T-helper 2 cell (primary cell): ENCODE results near the gene ARHGAP30.

Experiments
- DNase-seq, 5 experiments: peaks; one replicate each; pipeline versions ENCODE4 v3.0.0 to v3.0.0-alpha.2; 2012 to 2022

Gene ARHGAP30

DNA sequence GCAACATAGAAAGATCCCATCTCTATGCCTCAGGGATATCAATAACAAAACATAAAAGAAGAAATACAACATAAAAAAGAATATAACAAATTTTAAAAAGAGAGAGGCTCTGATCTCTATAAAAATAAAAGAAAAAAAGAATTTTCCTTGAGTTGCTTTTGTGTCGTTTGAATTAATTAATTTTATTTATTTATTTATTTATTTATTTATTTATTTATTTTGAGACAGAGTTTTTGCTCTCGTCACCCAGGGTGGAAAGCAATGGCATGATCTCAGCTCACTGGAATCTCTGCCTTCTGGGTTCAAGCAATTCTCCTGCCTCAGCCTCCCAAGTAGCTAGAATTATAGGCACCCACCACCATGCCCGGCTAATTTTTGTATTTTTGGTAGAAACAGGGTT, 57.3 kb downstream of the ARHGAP30 start:
- no peak for DNase-seq

DNA sequence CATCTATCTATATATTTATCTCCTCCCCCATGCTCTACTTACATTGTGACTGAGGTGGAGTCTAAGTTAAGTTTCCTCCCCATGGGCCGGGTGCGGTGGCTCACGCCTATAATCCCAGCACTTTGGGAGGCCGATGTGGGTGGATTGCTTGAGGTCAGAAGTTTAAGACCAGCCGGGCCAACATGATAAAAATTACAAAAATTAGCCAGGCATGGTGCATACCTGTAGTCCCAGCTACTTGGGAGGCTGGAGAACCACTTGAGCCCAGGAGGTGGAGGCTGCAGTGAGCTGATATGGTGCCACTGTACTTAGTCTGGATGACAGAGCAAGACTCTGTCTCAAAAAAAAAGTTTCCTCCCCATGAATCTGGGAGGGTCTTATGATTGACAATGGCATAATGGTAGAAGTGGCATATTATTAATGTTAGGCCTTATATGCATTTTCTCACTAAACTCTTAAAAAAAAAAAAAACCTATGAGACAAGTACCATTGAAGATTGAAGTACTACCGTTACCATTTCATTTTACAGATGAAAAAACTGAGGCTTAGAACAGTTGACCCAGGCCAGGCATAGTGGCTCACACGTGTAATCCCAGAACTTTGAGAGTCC, 60.0 kb downstream of the ARHGAP30 start:
- DNase-seq = no peak

DNA sequence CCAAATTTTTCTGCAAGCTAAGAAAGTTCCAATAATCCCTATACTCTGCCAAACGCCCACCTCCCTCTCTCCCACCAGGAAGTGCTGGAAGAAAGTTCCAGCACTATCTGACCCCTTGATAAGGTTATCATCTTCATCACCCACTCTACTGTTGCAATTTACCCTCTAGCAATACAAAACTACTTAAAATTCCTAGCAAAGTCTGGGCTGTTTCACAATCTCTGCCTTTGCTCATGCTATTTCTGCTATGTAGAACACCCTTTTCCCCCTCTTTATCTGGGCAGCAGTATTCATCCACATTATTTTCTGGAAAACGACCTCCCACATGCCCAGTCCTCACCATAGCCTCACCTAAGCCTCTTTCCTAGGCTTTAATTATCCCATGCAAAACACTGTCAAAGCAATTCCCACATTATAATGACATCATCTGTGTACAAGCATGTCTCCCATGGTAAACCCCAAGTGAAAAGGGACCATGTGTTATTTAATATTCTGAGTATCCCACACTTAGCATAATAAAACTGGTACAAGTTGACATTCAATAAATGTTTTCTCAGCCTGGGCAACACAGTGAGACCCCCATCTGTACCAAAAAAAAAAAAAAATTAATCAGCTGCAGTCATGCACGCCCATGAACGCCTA, 60.7 kb downstream of the ARHGAP30 start:
- no peak for DNase-seq

DNA sequence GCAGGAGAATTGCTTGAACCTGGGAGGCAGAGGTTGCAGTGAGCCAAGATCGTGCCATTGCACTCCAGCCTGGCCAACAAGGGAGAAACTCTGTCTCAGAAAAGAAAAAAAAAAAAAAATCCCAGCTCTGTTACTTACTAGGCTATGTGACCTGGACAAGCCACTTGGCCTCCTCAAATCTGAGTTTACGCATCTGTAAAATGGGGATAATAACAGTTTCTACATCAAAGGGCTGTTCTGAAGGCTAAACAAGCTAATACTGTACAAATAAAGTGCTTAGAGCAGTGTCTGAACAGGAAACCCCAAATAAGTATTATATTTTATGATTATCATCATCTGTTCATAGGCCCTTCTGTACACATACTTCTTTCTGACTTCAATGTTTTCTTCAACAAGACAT, 62.3 kb downstream of the ARHGAP30 start:
- DNase-seq = no peak

DNA sequence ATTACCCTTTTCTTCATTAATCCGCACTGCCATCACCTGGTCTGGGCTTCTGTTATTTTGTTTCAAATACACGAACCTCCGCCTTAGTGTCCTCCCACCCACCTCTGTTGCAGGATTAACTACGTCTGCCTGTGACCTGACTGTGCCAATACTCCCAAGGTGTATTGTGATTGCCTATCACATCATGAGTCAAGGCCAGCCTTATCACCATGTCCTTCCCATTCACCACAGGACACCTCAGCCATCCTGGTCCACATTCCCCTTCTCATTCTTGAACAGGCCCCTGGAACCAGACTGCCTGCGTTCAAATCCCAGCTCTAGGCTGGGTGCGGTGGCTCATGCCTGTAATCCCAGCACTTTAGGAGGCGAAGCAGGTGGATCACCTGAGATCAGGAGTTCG, 63.1 kb downstream of the ARHGAP30 start:
- no peak for DNase-seq

DNA sequence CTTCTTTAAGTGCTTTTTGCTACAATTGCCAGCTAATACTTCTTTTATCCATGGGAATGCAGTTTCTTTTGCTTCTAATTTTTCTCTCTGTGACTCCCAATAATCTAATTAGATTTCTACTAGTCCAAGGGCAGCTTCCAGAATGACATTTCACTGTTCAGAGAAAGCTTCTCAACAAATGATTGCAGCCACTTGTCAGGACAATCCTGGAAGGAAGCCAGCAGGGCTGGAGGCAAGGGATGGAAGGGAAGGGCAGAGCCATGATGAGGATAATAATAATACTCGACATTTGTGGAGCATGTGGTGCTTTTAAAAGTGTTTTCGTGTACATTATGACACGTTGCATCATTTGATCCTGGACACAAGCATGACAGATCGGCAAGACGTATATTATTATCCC, 68.2 kb downstream of the ARHGAP30 start:
- DNase-seq = no peak

DNA sequence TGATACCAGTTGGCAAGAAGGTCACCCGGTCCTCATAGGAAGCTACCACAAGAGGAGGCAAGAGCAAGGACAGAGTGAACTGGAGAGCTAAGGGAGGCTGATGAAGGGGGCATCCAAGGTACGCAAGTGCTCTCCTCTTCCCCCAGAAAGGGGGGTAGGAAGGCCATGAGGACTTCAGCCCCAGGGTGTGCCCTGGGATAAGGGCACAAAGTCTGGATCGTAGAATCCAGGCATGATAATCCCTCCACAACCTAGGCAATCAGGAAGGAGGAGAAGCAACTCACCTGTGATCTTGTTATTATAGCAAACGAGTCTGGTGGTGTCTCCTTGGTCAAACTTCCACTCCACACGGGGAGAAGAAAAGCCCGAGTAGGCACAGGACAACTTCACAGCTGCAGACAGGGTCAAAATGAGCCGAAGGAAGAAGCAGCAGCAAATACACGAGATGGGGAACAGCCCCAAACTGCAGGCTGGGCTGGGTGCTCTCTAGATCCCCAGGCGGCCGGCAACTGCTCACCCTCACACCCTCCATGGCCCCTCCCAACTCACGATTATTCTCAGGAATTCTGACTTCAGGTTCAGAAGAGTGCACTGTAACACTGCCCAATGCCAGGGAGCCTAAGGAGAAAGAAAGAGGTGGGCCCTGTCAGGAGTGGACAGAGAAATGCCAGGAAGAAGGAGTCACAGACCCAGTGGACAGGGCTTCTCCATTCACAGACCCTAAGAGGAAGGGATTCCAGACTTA, 68.8 kb downstream of the ARHGAP30 start:
- DNase-seq = no peak

DNA sequence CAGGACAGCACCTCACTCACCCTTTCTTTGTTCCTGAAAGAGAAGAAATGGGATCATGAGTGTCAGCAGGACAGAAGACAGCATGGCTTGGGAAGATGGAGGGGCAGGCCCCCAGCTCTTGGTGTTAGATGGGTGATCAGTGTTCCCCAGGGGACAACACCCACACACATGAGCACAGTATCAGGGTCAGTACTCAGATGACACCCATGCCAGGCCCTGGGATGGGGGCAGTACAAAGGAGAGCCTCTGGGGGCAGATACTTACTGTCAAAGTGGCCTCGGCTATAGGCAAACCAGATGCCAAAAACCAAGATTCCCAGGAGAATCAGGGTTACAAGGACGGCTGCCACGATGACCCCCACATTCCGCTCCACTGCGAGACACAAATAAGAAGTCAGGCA, 70.3 kb downstream of the ARHGAP30 start:
- DNase-seq = no peak

DNA sequence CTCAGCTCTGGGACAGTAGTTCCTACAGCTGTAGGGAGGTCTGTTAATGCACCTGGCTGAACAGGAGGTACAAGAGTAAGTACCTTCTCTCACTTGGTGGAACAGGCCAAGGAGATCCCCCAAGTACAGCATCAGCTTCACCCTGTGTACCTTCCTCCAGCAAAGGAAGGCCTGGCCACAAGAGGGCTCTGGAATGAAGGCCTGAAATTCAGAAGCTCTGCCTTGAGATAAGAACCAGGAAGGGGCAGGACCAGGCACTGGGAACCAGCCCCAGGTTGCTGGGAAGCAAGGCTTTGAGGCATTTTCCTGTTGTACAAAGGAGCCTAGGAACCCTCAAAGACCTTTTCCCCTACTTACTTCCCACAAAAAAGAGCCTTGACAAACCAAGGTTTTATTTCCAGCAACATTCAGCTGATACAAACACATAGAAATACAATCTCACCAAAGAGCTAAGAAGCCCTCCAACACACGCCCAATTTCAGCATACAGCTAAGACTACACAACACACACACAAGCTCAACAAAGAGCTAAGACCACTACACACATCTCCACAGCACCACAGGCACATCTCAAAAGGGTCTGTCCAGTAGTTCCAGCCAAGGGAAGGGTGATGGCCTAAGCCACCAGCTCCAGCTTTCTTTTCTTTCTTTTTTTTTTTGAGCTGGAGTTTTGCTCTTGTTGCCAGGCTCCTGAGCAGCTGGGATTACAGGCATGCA, 72.2 kb downstream of the ARHGAP30 start:
- peak in 3 of 5 experiments; percentile 19 to 55 (median 21) for DNase-seq
